ENCODE data around the gene RAB37.

DNA sequence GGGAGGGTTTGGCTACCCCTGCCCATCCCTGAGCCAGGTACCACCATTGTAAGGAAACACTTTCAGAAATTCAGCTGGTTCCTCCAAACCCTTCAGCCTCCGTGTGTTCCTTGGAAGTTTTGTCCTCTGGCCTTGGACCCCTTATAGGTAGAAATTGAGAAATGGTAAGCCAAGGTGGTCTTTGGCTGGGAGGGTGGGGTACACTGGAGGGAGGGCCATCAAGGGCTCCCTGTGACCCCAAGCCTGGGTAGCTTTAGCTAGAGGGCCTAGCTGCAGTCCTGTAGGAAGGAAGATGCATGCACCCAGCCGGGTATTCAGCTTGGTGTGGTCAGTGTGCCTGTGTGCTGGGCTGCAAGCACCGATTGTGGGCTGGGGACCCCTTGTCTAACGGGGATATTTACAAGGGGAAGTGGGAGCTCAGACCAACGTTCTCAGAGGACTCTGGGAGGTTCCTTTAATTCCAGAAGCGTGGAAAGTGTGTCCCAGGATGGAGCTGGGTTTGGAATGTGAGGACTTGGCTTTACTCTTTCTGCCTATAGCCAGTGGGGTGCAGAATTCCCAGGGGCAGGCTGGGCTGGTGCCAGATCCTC lies 32.3 kb downstream of the RAB37 start:
- TF ChIP-seq, protein P1, sequence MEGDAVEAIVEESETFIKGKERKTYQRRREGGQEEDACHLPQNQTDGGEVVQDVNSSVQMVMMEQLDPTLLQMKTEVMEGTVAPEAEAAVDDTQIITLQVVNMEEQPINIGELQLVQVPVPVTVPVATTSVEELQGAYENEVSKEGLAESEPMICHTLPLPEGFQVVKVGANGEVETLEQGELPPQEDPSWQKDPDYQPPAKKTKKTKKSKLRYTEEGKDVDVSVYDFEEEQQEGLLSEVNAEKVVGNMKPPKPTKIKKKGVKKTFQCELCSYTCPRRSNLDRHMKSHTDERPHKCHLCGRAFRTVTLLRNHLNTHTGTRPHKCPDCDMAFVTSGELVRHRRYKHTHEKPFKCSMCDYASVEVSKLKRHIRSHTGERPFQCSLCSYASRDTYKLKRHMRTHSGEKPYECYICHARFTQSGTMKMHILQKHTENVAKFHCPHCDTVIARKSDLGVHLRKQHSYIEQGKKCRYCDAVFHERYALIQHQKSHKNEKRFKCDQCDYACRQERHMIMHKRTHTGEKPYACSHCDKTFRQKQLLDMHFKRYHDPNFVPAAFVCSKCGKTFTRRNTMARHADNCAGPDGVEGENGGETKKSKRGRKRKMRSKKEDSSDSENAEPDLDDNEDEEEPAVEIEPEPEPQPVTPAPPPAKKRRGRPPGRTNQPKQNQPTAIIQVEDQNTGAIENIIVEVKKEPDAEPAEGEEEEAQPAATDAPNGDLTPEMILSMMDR (IDR thresholded peaks at IDR 0.05): no peak
- no peak for TF ChIP-seq POLR2A (IDR thresholded peaks at IDR 0.05)
